Loucy (cell line): ENCODE results near the gene NRIP1.

Experiments
- EZH2phosphoT487 ChIP-seq: fragments of 200-600 bp; IDR thresholded peaks from 2 replicates; pipeline ENCODE4 v1.6.1; 2018; ENCODE audit warnings: antibody characterized with exemption, mild to moderate bottlenecking, moderate library complexity, borderline replicate concordance
- TF ChIP-seq, protein P1 (sequence below): fragments of 200-600 bp; sonication (generic); conservative IDR thresholded peaks from 2 replicates; pipeline ENCODE4 v1.5.1; 2014; ENCODE audit warnings: mild to moderate bottlenecking, antibody characterized with exemption, low read length

DNA sequence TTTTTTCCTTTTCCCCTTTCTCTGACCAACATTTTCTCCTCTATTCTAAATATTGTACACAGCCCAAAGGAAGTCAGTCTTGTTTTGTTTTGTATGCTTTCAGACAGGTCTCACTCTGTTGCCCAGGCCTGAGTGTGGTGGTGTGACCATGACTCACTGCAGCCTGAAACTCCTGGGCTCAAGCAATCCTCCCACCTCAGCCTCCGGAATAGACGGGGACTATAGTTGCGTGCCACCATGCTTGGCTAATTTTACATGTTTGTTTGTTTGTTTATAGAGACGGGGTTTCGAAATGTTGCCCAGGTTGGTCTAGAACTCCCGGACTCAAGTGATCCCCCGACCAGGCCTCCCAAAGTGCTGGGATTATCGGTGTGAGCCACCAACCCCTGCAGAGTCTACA is 72.8 kb downstream of the NRIP1 start:
- TF ChIP-seq, protein P1, sequence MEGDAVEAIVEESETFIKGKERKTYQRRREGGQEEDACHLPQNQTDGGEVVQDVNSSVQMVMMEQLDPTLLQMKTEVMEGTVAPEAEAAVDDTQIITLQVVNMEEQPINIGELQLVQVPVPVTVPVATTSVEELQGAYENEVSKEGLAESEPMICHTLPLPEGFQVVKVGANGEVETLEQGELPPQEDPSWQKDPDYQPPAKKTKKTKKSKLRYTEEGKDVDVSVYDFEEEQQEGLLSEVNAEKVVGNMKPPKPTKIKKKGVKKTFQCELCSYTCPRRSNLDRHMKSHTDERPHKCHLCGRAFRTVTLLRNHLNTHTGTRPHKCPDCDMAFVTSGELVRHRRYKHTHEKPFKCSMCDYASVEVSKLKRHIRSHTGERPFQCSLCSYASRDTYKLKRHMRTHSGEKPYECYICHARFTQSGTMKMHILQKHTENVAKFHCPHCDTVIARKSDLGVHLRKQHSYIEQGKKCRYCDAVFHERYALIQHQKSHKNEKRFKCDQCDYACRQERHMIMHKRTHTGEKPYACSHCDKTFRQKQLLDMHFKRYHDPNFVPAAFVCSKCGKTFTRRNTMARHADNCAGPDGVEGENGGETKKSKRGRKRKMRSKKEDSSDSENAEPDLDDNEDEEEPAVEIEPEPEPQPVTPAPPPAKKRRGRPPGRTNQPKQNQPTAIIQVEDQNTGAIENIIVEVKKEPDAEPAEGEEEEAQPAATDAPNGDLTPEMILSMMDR = no peak
- no peak for TF ChIP-seq EZH2phosphoT487
